Measurements from ENCODE around the gene CTRB1.

The CTRB1 gene

DNA sequence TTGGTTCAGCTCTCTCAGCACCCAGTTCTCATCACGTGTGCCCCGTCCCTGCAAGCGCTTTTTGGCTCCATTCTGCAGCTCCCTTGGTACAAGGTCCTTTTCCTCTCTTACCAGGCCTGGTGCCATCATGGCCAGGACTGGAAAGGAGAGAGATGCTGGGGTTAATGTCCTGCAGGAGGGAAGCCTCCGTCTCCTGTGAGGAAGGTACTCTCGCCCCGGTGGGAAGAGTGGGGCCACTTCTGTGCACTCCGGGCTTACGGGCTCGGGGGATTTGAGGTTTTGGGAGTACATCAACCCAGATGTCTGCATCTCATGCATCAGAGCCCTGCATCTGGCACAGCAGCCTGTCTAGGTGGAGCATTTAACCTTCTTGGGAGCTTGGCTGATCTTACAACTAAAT lies 22.0 kb upstream of the CTRB1 start:
- no peak overlapping the region for H3K4me3 ChIP-seq (ENCODE audit: low read depth, low read length)
- no peak for DNase-seq (ENCODE audit: low read depth)
- TF ChIP-seq CTCF (conservative IDR thresholded peaks at IDR 0.05; ENCODE audit: low read depth, low read length) = no peak

GRCh38 chr16:75197522-75198134 lies 21.2 kb upstream of the CTRB1 start:
- no peak for TF ChIP-seq CTCF (conservative IDR thresholded peaks at IDR 0.05; ENCODE audit: low read depth, low read length)
- peak overlapping the region; percentile 45 for H3K4me3 ChIP-seq (ENCODE audit: low read depth, low read length)
- DNase-seq (ENCODE audit: low read depth) = peak; percentile 30

DNA sequence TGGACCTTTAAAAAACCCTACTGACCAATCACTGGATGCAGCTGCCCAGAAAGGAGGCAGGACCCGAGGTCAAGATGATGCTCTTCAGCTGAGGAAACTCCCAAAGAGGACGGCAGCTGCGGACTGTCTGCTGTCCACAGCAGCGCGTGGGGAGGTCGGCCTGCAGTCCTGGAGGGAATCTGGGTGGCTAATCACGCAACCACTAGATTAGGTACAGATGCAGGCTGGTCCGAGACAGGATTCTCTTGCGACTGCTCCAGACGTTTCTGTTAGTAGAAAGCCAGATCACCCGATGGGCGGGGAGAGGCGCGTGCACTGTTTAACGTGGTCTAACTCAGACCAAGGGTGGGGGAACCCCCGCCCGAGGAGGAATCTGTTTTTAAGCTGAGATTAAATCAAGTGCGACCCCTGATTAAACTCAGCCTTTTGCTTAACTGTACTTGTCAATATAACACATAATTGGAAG lies 20.6 kb upstream of the CTRB1 start:
- H3K4me3 ChIP-seq (ENCODE audit: low read depth, low read length) = peak overlapping the region; percentile 45
- peak; percentile 49 for DNase-seq (ENCODE audit: low read depth)
- no peak for TF ChIP-seq CTCF (conservative IDR thresholded peaks at IDR 0.05; ENCODE audit: low read depth, low read length)

GRCh38 chr16:75202069-75202590 lies 16.7 kb upstream of the CTRB1 start:
- DNase-seq (ENCODE audit: low read depth) = no peak
- TF ChIP-seq CTCF (conservative IDR thresholded peaks at IDR 0.05; ENCODE audit: low read depth, low read length) = no peak

GRCh38 chr16:75203096-75203495 lies 15.7 kb upstream of the CTRB1 start:
- no peak for TF ChIP-seq CTCF (conservative IDR thresholded peaks at IDR 0.05; ENCODE audit: low read depth, low read length)
- no peak for DNase-seq (ENCODE audit: low read depth)
- no peak overlapping the region for H3K4me3 ChIP-seq (ENCODE audit: low read depth, low read length)

More at GRCh38 chr16:75202069-75202590, 16.7 kb upstream of the CTRB1 start:
- H3K4me3 ChIP-seq (ENCODE audit: low read depth, low read length) = no peak overlapping the region

GRCh38 chr16:75203667-75204409 lies 14.9 kb upstream of the CTRB1 start:
- no peak for DNase-seq (ENCODE audit: low read depth)
- no peak overlapping the region for H3K4me3 ChIP-seq (ENCODE audit: low read depth, low read length)
- TF ChIP-seq CTCF (conservative IDR thresholded peaks at IDR 0.05; ENCODE audit: low read depth, low read length) = no peak

Measured in choroid plexus epithelial cell (primary cell).